Measurements from ENCODE around the gene CDCA4. TPM values are rescaled to one million over a fixed set of nuclear protein-coding genes. Genes with fewer than 3 reads are reported as not detected.
A peak's percentile ranks its signal among the peaks of the same experiment; 100 is the strongest.

CDCA4 gene
- total and polyA plus RNA-seq, 9 donors = 15.6 to 28.0 (median 22.3) TPM

- H3K9me3 ChIP-seq (replicated peaks; ENCODE audit: control insufficient read depth, low read depth, low read length) = no peaks in the 10 kb centered on the region
- DNase-seq = peak; percentile 64
- WGBS (ENCODE audit: insufficient coverage) = 36% methylated on average over 17 of the region's 22 CpGs
- peaks cover 41% of the 10 kb centered on the region for H3K4me1 ChIP-seq (ENCODE audit: control insufficient read depth, insufficient read depth, low read length)
- no peak overlapping the region for H3K4me3 ChIP-seq (ENCODE audit: low read length)
- H3K27ac ChIP-seq (ENCODE audit: low read length) = peak overlapping the region; percentile 47
- peaks cover 6% of the 10 kb centered on the region for H3K27me3 ChIP-seq (ENCODE audit: control insufficient read depth, insufficient read depth, low read length)
- no peaks in the 10 kb centered on the region for H3K36me3 ChIP-seq (ENCODE audit: control insufficient read depth, insufficient read depth, low read length)
Measured at GRCh38 chr14:105059035-105059924, 38.4 kb upstream of the CDCA4 start.

GRCh38 chr14:105058521-105059034 lies 37.7 kb upstream of the CDCA4 start:
- Histone ChIP-seq H3K4me1 (ENCODE audit: control insufficient read depth, insufficient read depth, low read length) (peaks cover 41% of the 10 kb centered on the region), H3K9me3 (replicated peaks; ENCODE audit: control insufficient read depth, low read depth, low read length) (no peaks in the 10 kb centered on the region), H3K36me3 (ENCODE audit: control insufficient read depth, insufficient read depth, low read length) (no peaks in the 10 kb centered on the region), H3K27me3 (ENCODE audit: control insufficient read depth, insufficient read depth, low read length) (peaks cover 6% of the 10 kb centered on the region), H3K4me3 (ENCODE audit: low read length) (no peak overlapping the region), H3K27ac (ENCODE audit: low read length) (peak overlapping the region; percentile 47)
- 75% methylated on average over 9 of the region's 14 CpGs for WGBS (ENCODE audit: insufficient coverage)
- no peak for DNase-seq

- H3K4me1 ChIP-seq (ENCODE audit: control insufficient read depth, insufficient read depth, low read length) = peaks cover 31% of the 10 kb centered on the region
- H3K27me3 ChIP-seq (ENCODE audit: control insufficient read depth, insufficient read depth, low read length) = peaks cover 6% of the 10 kb centered on the region
- H3K9me3 ChIP-seq (replicated peaks; ENCODE audit: control insufficient read depth, low read depth, low read length) = no peaks in the 10 kb centered on the region
- no peaks in the 10 kb centered on the region for H3K36me3 ChIP-seq (ENCODE audit: control insufficient read depth, insufficient read depth, low read length)
- WGBS (ENCODE audit: insufficient coverage) = 43% methylated on average over 19 of the region's 22 CpGs
- DNase-seq = no peak
- H3K27ac ChIP-seq (ENCODE audit: low read length) = no peak overlapping the region
- no peak overlapping the region for H3K4me3 ChIP-seq (ENCODE audit: low read length)
Measured at GRCh38 chr14:105056303-105056831, 35.5 kb upstream of the CDCA4 start.

- peaks cover 6% of the 10 kb centered on the region for H3K27me3 ChIP-seq (ENCODE audit: control insufficient read depth, insufficient read depth, low read length)
- no peak overlapping the region for H3K27ac ChIP-seq (ENCODE audit: low read length)
- no peak for DNase-seq
- no peaks in the 10 kb centered on the region for H3K9me3 ChIP-seq (replicated peaks; ENCODE audit: control insufficient read depth, low read depth, low read length)
- peaks cover 25% of the 10 kb centered on the region for H3K4me1 ChIP-seq (ENCODE audit: control insufficient read depth, insufficient read depth, low read length)
- WGBS (ENCODE audit: insufficient coverage) = 46% methylated on average over 23 of the region's 33 CpGs
- H3K36me3 ChIP-seq (ENCODE audit: control insufficient read depth, insufficient read depth, low read length) = no peaks in the 10 kb centered on the region
- no peak overlapping the region for H3K4me3 ChIP-seq (ENCODE audit: low read length)
Measured at GRCh38 chr14:105055736-105056302, 34.9 kb upstream of the CDCA4 start.

GRCh38 chr14:105055334-105055733 lies 34.5 kb upstream of the CDCA4 start:
- 65% methylated on average over 14 of the region's 15 CpGs for WGBS (ENCODE audit: insufficient coverage)
- H3K27ac ChIP-seq (ENCODE audit: low read length) = no peak overlapping the region
- H3K36me3 ChIP-seq (ENCODE audit: control insufficient read depth, insufficient read depth, low read length) = no peaks in the 10 kb centered on the region
- no peak overlapping the region for H3K4me3 ChIP-seq (ENCODE audit: low read length)
- peaks cover 25% of the 10 kb centered on the region for H3K4me1 ChIP-seq (ENCODE audit: control insufficient read depth, insufficient read depth, low read length)
- H3K9me3 ChIP-seq (replicated peaks; ENCODE audit: control insufficient read depth, low read depth, low read length) = no peaks in the 10 kb centered on the region
- DNase-seq = no peak
- peaks cover 6% of the 10 kb centered on the region for H3K27me3 ChIP-seq (ENCODE audit: control insufficient read depth, insufficient read depth, low read length)

GRCh38 chr14:105053996-105054395 lies 33.1 kb upstream of the CDCA4 start:
- H3K27ac ChIP-seq (ENCODE audit: low read length) = no peak overlapping the region
- H3K9me3 ChIP-seq (replicated peaks; ENCODE audit: control insufficient read depth, low read depth, low read length) = no peaks in the 10 kb centered on the region
- no peaks in the 10 kb centered on the region for H3K36me3 ChIP-seq (ENCODE audit: control insufficient read depth, insufficient read depth, low read length)
- H3K4me1 ChIP-seq (ENCODE audit: control insufficient read depth, insufficient read depth, low read length) = peaks cover 13% of the 10 kb centered on the region
- no peak overlapping the region for H3K4me3 ChIP-seq (ENCODE audit: low read length)
- no peak for DNase-seq
- WGBS (ENCODE audit: insufficient coverage) = 95% methylated on average over 14 of the region's 15 CpGs
- peaks cover 6% of the 10 kb centered on the region for H3K27me3 ChIP-seq (ENCODE audit: control insufficient read depth, insufficient read depth, low read length)

- no peak overlapping the region for H3K4me3 ChIP-seq (ENCODE audit: low read length)
- no peak for DNase-seq
- H3K9me3 ChIP-seq (replicated peaks; ENCODE audit: control insufficient read depth, low read depth, low read length) = no peaks in the 10 kb centered on the region
- WGBS (ENCODE audit: insufficient coverage) = no CpG with 5 or more reads among the region's 6 CpGs
- H3K36me3 ChIP-seq (ENCODE audit: control insufficient read depth, insufficient read depth, low read length) = no peaks in the 10 kb centered on the region
- no peak overlapping the region for H3K27ac ChIP-seq (ENCODE audit: low read length)
- peaks cover 7% of the 10 kb centered on the region for H3K4me1 ChIP-seq (ENCODE audit: control insufficient read depth, insufficient read depth, low read length)
- H3K27me3 ChIP-seq (ENCODE audit: control insufficient read depth, insufficient read depth, low read length) = peaks cover 6% of the 10 kb centered on the region
Measured at GRCh38 chr14:105053421-105053820, 32.5 kb upstream of the CDCA4 start.

- no peak for DNase-seq
- Histone ChIP-seq H3K36me3 (ENCODE audit: control insufficient read depth, insufficient read depth, low read length) (no peaks in the 10 kb centered on the region), H3K4me3 (ENCODE audit: low read length) (no peak overlapping the region), H3K27ac (ENCODE audit: low read length) (no peak overlapping the region), H3K4me1 (ENCODE audit: control insufficient read depth, insufficient read depth, low read length) (peaks cover 6% of the 10 kb centered on the region), H3K27me3 (ENCODE audit: control insufficient read depth, insufficient read depth, low read length) (peaks cover 6% of the 10 kb centered on the region), H3K9me3 (replicated peaks; ENCODE audit: control insufficient read depth, low read depth, low read length) (no peaks in the 10 kb centered on the region)
- 50% methylated on average over 2 of the region's 4 CpGs for WGBS (ENCODE audit: insufficient coverage)
Measured at GRCh38 chr14:105052110-105052458, 31.2 kb upstream of the CDCA4 start.

- 93% methylated on average over 59 of the region's 59 CpGs for WGBS (ENCODE audit: insufficient coverage)
- DNase-seq = no peak
- H3K27ac ChIP-seq (ENCODE audit: low read length) = no peak overlapping the region
- no peaks in the 10 kb centered on the region for H3K36me3 ChIP-seq (ENCODE audit: control insufficient read depth, insufficient read depth, low read length)
- H3K4me1 ChIP-seq (ENCODE audit: control insufficient read depth, insufficient read depth, low read length) = peaks cover 6% of the 10 kb centered on the region
- H3K4me3 ChIP-seq (ENCODE audit: low read length) = no peak overlapping the region
- no peaks in the 10 kb centered on the region for H3K9me3 ChIP-seq (replicated peaks; ENCODE audit: control insufficient read depth, low read depth, low read length)
- H3K27me3 ChIP-seq (ENCODE audit: control insufficient read depth, insufficient read depth, low read length) = peaks cover 8% of the 10 kb centered on the region
Measured at GRCh38 chr14:105051182-105052109, 30.6 kb upstream of the CDCA4 start.
